Activated CD8-positive, alpha-beta T cell treated with anti-CD3 and anti-CD28 coated beads, Interleukin-2, amount 10 ng/mL, durations not matched to agents 7 days and 5 days (primary cell): ENCODE data around the gene BEND6. TPM values are rescaled to one million over a fixed set of nuclear protein-coding genes. Genes with fewer than 3 reads are reported as not detected.
"Not testable (repeated sequence)": the region's sequence is repeated elsewhere in the genome, so short reads cannot be mapped to it uniquely, and the experiment has no call there.

Experiments
- ATAC-seq: fragments of 150-1000 bp; cut with Tn5 transposase; one replicate; pipeline ENCODE4 v1.10.0; 2021; ENCODE audit warnings: moderate library complexity
- CTCF ChIA-PET: fragments of 350-600 bp; sonication (Branson Sonifier 250); formaldehyde crosslinking; loops from one replicate; lab custom pipeline; 2021; ENCODE audit warnings: antibody characterized with exemption; lab: Charles Lee
- POLR2A ChIA-PET: fragments of 350-600 bp; sonication (Branson Sonifier 250); formaldehyde crosslinking; loops from one replicate; lab custom pipeline; 2021; ENCODE audit warnings: antibody characterized with exemption; lab: Charles Lee
- DNase-seq: peaks from one replicate; pipeline ENCODE4 v3.0.0-alpha.2; 2020
- H3K27ac Mint-ChIP-seq: one replicate; pipeline ENCODE4 v1.8.0; 2021; ENCODE audit warnings: mild to moderate bottlenecking, mixed read lengths
- H3K27me3 Mint-ChIP-seq: one replicate; pipeline ENCODE4 v1.8.0; 2021; ENCODE audit warnings: low read depth, mixed read lengths
- H3K36me3 Mint-ChIP-seq: one replicate; pipeline ENCODE4 v1.8.0; 2021; ENCODE audit warnings: low read depth, mixed read lengths
- H3K4me1 Mint-ChIP-seq: one replicate; pipeline ENCODE4 v1.8.0; 2021; ENCODE audit warnings: low read depth, mixed read lengths
- H3K4me3 Mint-ChIP-seq: one replicate; pipeline ENCODE4 v1.8.0; 2021; ENCODE audit warnings: mild to moderate bottlenecking, mixed read lengths
- H3K9me3 Mint-ChIP-seq: one replicate; pipeline ENCODE4 v1.8.0; 2022; ENCODE audit warnings: mixed read lengths; ENCODE audit not compliant: insufficient read depth
- total RNA-seq, 2 experiments: library from RNA; stranded (reverse); gene quantifications; one replicate each; pipeline ENCODE4 v1.2.3, GENCODE V29; 2021

BEND6 gene
- total RNA-seq, 2 experiments from 2014 or later = not detected

- ATAC-seq = no peak
- H3K27ac Mint-ChIP-seq = no peak overlapping the region
- ChIA-PET POLR2A (no interaction called here), CTCF (interaction anchor here (0.9 to 1.5 kb wide), 2 partner anchors 15 to 88 kb away, joined by 3 to 4 read pairs; no protein-coding TSS in a partner anchor)
- DNase-seq = no peak
- no peaks in the 10 kb centered on the region for H3K4me1 Mint-ChIP-seq
- peaks cover 10% of the 10 kb centered on the region for H3K27me3 Mint-ChIP-seq
- H3K4me3 Mint-ChIP-seq = no peak overlapping the region
- no peaks in the 10 kb centered on the region for H3K9me3 Mint-ChIP-seq
- no peaks in the 10 kb centered on the region for H3K36me3 Mint-ChIP-seq
Measured at GRCh38 chr6:56992703-56993102, 37.8 kb downstream of the BEND6 start.

- POLR2A ChIA-PET = no interaction called here
- no peaks in the 10 kb centered on the region for H3K4me1 Mint-ChIP-seq
Measured at GRCh38 chr6:56995347-56995902, 40.5 kb downstream of the BEND6 start.

GRCh38 chr6:56996401-56996800 is 41.5 kb downstream of the BEND6 start:
- ATAC-seq (no peak), DNase-seq (no peak)
- Mint-ChIP-seq H3K36me3 (no peaks in the 10 kb centered on the region), H3K4me3 (no peak overlapping the region), H3K27me3 (peaks cover 7% of the 10 kb centered on the region), H3K27ac (no peak overlapping the region), H3K9me3 (no peaks in the 10 kb centered on the region), H3K4me1 (no peaks in the 10 kb centered on the region)
- ChIA-PET CTCF (interaction anchor here (1.0 kb wide), 1 partner anchor 92 kb away, joined by 3 read pairs; no protein-coding TSS in a partner anchor), POLR2A (interaction anchor here (0.6 kb wide), 1 partner anchor 251 kb away, joined by 3 read pairs; no protein-coding TSS in a partner anchor)

More at GRCh38 chr6:56995347-56995902, 40.5 kb downstream of the BEND6 start:
- Mint-ChIP-seq H3K36me3 (no peaks in the 10 kb centered on the region), H3K9me3 (no peaks in the 10 kb centered on the region), H3K4me3 (no peak overlapping the region), H3K27ac (no peak overlapping the region), H3K27me3 (peaks cover 7% of the 10 kb centered on the region)
- CTCF ChIA-PET = interaction anchor here (1.0 kb wide), 1 partner anchor 91 kb away, joined by 3 read pairs; no protein-coding TSS in a partner anchor
- ATAC-seq (no peak), DNase-seq (no peak)

- DNase-seq (no peak), ATAC-seq (no peak)
- Mint-ChIP-seq H3K27me3 (peaks cover 9% of the 10 kb centered on the region), H3K4me1 (no peaks in the 10 kb centered on the region), H3K4me3 (no peak overlapping the region), H3K27ac (no peak overlapping the region), H3K36me3 (no peaks in the 10 kb centered on the region), H3K9me3 (no peaks in the 10 kb centered on the region)
- ChIA-PET POLR2A (no interaction called here), CTCF (no interaction called here)
Measured at GRCh38 chr6:56999049-56999448, 44.1 kb downstream of the BEND6 start.

GRCh38 chr6:56999748-57000147 is 44.8 kb downstream of the BEND6 start:
- H3K36me3 Mint-ChIP-seq, DNase-seq, POLR2A ChIA-PET, H3K9me3 Mint-ChIP-seq, H3K4me1 Mint-ChIP-seq, H3K4me3 Mint-ChIP-seq, H3K27me3 Mint-ChIP-seq, CTCF ChIA-PET, ATAC-seq, H3K27ac Mint-ChIP-seq: not testable (repeated sequence)

- Mint-ChIP-seq H3K27me3 (peaks cover 9% of the 10 kb centered on the region), H3K4me1 (no peaks in the 10 kb centered on the region), H3K27ac (no peak overlapping the region), H3K4me3 (no peak overlapping the region), H3K36me3 (no peaks in the 10 kb centered on the region), H3K9me3 (no peaks in the 10 kb centered on the region)
- POLR2A ChIA-PET = no interaction called here
- CTCF ChIA-PET = no interaction called here
- no peak for DNase-seq
- no peak for ATAC-seq
Measured at GRCh38 chr6:57002197-57002596, 47.3 kb downstream of the BEND6 start.

DNA sequence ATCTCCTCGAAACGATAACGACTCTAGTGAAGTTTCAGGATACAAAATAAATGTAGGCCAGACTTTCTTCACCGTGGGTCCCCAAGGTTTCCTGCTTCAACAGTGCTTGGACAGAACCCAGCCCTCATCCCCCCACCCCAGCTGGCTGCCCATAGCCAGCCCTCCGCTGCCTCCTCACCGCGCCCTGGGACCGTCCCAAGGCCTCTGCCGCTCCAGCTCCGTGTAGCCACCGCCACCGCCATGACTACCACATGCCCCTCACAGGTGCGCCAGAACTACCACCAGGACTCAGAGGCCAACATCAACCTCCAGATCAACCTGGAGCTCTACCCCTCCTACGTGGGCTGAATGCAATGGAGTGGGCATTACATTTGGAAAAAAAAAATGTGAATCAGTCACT is 49.4 kb downstream of the BEND6 start:
- Mint-ChIP-seq H3K9me3 (no peaks in the 10 kb centered on the region), H3K36me3 (no peaks in the 10 kb centered on the region), H3K4me1 (no peaks in the 10 kb centered on the region), H3K4me3 (no peak overlapping the region), H3K27me3 (peaks cover 15% of the 10 kb centered on the region), H3K27ac (no peak overlapping the region)
- ChIA-PET CTCF (no interaction called here), POLR2A (no interaction called here)
- ATAC-seq = no peak
- DNase-seq = no peak

DNA sequence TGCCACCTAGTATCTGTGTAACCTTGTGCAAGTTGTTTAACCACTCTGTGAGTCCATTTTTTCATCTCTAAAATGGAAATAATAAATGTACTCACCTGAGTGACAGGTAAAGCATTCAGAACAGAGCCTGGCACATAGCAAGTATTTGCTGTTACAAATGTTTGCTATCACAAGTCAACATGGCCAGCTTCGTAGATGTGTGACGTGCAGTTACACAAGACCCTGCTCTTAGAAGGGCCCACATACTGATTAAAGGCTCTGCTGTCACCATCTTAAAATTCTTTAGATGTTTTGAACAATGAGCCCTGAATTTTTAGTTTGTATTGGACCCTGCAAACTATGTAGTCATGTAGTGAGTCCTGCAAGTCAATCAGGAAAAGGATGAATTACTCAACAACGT is 51.2 kb downstream of the BEND6 start:
- Mint-ChIP-seq H3K27ac (no peak overlapping the region), H3K36me3 (no peaks in the 10 kb centered on the region), H3K4me3 (no peak overlapping the region), H3K27me3 (peaks cover 22% of the 10 kb centered on the region), H3K4me1 (no peaks in the 10 kb centered on the region), H3K9me3 (no peaks in the 10 kb centered on the region)
- DNase-seq (no peak), ATAC-seq (no peak)
- ChIA-PET POLR2A (no interaction called here), CTCF (no interaction called here)

- CTCF ChIA-PET = interaction anchor here (0.6 kb wide), 1 partner anchor 15 kb away, joined by 3 read pairs; no protein-coding TSS in a partner anchor
- H3K4me1 Mint-ChIP-seq, H3K4me3 Mint-ChIP-seq, POLR2A ChIA-PET, H3K9me3 Mint-ChIP-seq, H3K36me3 Mint-ChIP-seq, H3K27ac Mint-ChIP-seq, DNase-seq, ATAC-seq: not testable (repeated sequence)
- peaks cover 19% of the 10 kb centered on the region for H3K27me3 Mint-ChIP-seq
Measured at GRCh38 chr6:57008069-57008468, 53.2 kb downstream of the BEND6 start.

GRCh38 chr6:57013521-57013926 is 58.6 kb downstream of the BEND6 start:
- ChIA-PET POLR2A (no interaction called here), CTCF (no interaction called here)
- ATAC-seq = no peak
- no peaks in the 10 kb centered on the region for H3K9me3 Mint-ChIP-seq
- no peaks in the 10 kb centered on the region for H3K36me3 Mint-ChIP-seq
- DNase-seq = no peak
- no peaks in the 10 kb centered on the region for H3K4me1 Mint-ChIP-seq
- H3K27ac Mint-ChIP-seq = no peak overlapping the region
- no peak overlapping the region for H3K4me3 Mint-ChIP-seq
- peaks cover 31% of the 10 kb centered on the region for H3K27me3 Mint-ChIP-seq

DNA sequence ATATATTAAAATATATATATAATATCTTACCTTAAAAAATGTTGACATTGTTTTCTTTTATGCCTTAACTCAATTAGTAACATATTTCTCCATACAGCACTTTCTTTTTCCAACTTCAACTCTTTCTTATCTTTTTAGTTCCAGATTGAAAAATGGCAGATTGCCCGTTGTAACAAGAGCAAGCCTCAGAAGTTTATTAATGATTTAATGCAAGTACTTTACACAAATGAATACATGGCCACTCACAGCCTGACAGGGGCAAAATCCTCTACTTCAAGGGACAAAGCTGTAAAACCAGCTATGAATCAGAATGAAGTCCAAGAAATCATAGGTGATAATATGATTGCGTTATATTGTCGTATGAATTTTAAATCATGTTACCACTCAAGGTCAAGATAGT is 62.2 kb downstream of the BEND6 start:
- CTCF ChIA-PET = interaction anchor here (0.6 to 0.8 kb wide), 2 partner anchors 23 to 113 kb away, joined by 3 read pairs; no protein-coding TSS in a partner anchor
- Mint-ChIP-seq H3K4me1 (no peaks in the 10 kb centered on the region), H3K27ac (no peak overlapping the region), H3K4me3 (no peak overlapping the region), H3K9me3 (no peaks in the 10 kb centered on the region), H3K27me3 (peaks cover 25% of the 10 kb centered on the region), H3K36me3 (no peaks in the 10 kb centered on the region)
- ATAC-seq (no peak), DNase-seq (no peak)
- POLR2A ChIA-PET = interaction anchor here (0.7 kb wide), 1 partner anchor 55 kb away, joined by 3 read pairs; no protein-coding TSS in a partner anchor

DNA sequence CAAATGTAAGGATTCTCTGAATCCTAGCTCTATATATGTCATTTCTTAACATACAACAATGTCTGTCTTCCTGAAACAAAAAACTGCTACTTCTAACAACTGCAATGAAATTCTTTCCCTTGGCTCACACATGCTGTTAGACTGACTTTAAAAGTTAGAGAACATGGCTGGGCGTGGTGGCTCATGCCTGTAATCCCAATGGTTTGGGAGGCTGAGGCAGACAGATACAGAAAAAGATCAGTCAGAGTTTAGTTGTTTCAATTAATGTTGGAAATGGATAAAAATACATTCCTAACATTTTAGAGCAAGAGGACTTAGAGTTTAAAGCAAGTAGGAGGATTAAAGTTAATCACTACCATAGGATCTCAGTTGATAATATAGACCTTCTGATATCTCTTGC is 62.9 kb downstream of the BEND6 start:
- Mint-ChIP-seq H3K9me3 (no peaks in the 10 kb centered on the region), H3K4me1 (no peaks in the 10 kb centered on the region), H3K36me3 (no peaks in the 10 kb centered on the region), H3K27ac (no peak overlapping the region), H3K27me3 (peaks cover 25% of the 10 kb centered on the region), H3K4me3 (no peak overlapping the region)
- ChIA-PET POLR2A (no interaction called here), CTCF (interaction anchor here (0.6 to 0.8 kb wide), 2 partner anchors 24 to 114 kb away, joined by 3 read pairs; no protein-coding TSS in a partner anchor)
- ATAC-seq (no peak), DNase-seq (no peak)
